DMS79 (cell line): Measurements from ENCODE around the gene DUS2.
A peak's percentile ranks its signal among the peaks of the same experiment; 100 is the strongest.
"Not testable (repeated sequence)": the region's sequence is repeated elsewhere in the genome, so short reads cannot be mapped to it uniquely, and the experiment has no call there.

Source experiments
- DNase-seq: peaks from one replicate; lab custom pipeline; 2025; lab: John Stamatoyannopoulos, UW

The DUS2 gene

GRCh38 chr16:67998779-67999688 lies 24.1 kb upstream of the DUS2 start, which contains the start of gene DPEP2:
Gene DPEP2 (minus strand): TSS chr16:67999484. CDS start chr16:67993212, 6,272 bp downstream.
- not testable (repeated sequence) for DNase-seq

- no peak for DNase-seq
Observed at GRCh38 chr16:67999985-68000384, 23.1 kb upstream of the DUS2 start.

- no peak for DNase-seq
Observed at GRCh38 chr16:68000450-68000849, 22.6 kb upstream of the DUS2 start.

- DNase-seq, result no peak
Observed at GRCh38 chr16:68003031-68003430, 20.1 kb upstream of the DUS2 start.

- DNase-seq, result no peak
Observed at GRCh38 chr16:68005211-68005610, 17.9 kb upstream of the DUS2 start.

GRCh38 chr16:68005786-68006286 lies 17.2 kb upstream of the DUS2 start:
- DNase-seq, result no peak

- no peak for DNase-seq
Observed at GRCh38 chr16:68009157-68009735, 13.8 kb upstream of the DUS2 start.

GRCh38 chr16:68009872-68010271 lies 13.2 kb upstream of the DUS2 start:
- not testable (repeated sequence) for DNase-seq

- DNase-seq, result no peak
Observed at GRCh38 chr16:68013440-68013839, 9.6 kb upstream of the DUS2 start.

- DNase-seq, result no peak
Observed at GRCh38 chr16:68015681-68016080, 7.4 kb upstream of the DUS2 start, which contains the start of gene DPEP2NB. Gene DPEP2NB (minus strand): TSS chr16:68015911. CDS start chr16:68015770, 141 bp downstream.

GRCh38 chr16:68019167-68019680 lies 3.9 kb upstream of the DUS2 start:
- no peak for DNase-seq

GRCh38 chr16:68021490-68021889 lies 1.6 kb upstream of the DUS2 start:
- no peak for DNase-seq

GRCh38 chr16:68022278-68022727 lies 781 bp upstream of the DUS2 start:
- no peak for DNase-seq

GRCh38 chr16:68028996-68029395 lies 5.9 kb downstream of the DUS2 start:
- DNase-seq, result no peak

GRCh38 chr16:68030108-68030507 lies 7.0 kb downstream of the DUS2 start:
- not testable (repeated sequence) for DNase-seq

- DNase-seq, result no peak
Observed at GRCh38 chr16:68031951-68032350, 8.9 kb downstream of the DUS2 start.

GRCh38 chr16:68033101-68033500 lies 10.0 kb downstream of the DUS2 start:
- DNase-seq, result no peak

- no peak for DNase-seq
Observed at GRCh38 chr16:68035227-68035626, 12.1 kb downstream of the DUS2 start.

- no peak for DNase-seq
Observed at GRCh38 chr16:68037841-68038597, 14.9 kb downstream of the DUS2 start.

GRCh38 chr16:68040506-68041288 lies 17.6 kb downstream of the DUS2 start:
- DNase-seq, result peak; percentile 21

GRCh38 chr16:68041783-68042182 lies 18.7 kb downstream of the DUS2 start:
- DNase-seq, result no peak
